ENCODE measurements around the gene PIP4K2B. TPM values are rescaled to one million over a fixed set of nuclear protein-coding genes. Genes with fewer than 3 reads are reported as not detected.

Gene PIP4K2B
- total and polyA plus RNA-seq, 2 of the 8 experiments (the other 6 are each of a cell fraction or from before 2014, with no cell fraction given): 21.5 to 57.8 TPM

DNA sequence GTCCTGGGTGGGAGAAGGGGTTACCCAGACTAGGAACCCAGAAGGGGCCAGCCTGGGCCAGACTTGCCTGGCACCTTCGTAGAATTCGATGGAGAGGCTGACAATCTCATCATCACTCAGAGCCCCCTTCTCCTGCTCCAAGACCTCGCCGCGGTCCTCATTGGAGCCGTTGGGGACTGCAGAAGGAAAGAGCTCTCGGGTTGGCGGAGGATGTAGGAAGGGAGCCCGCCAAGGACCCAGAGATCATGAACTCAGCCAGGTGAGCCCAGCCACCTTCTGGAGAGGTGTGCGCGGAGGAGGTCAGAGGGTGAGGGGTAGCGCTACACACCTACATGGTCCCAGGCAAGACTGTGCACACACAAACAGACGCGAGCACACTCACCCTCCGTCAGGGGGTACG is 60.7 kb downstream of the PIP4K2B start (continued):
- TF ChIP-seq CHD7 (IDR thresholded peaks at IDR 0.05; ENCODE audit: insufficient replicate concordance, low read length) (no peak), E2F6 (IDR thresholded peaks at IDR 0.05) (no peak), RBBP5 (IDR thresholded peaks at IDR 0.05; ENCODE audit: borderline replicate concordance, low read depth, low read length) (no peak), KDM5A (IDR thresholded peaks at IDR 0.05; ENCODE audit: low read length) (no peak), SP1 (IDR thresholded peaks at IDR 0.05; ENCODE audit: low read depth, low read length) (no peak), CBX5 (IDR thresholded peaks at IDR 0.05; ENCODE audit: low read depth, low read length) (no peak), HDAC6 (IDR thresholded peaks at IDR 0.05; ENCODE audit: low read depth, low read length) (no peak), SP4 (IDR thresholded peaks at IDR 0.05; ENCODE audit: low read length) (no peak), NRF1 (IDR thresholded peaks at IDR 0.05; ENCODE audit: low read depth, low read length) (no peak)

Measured in H1 (cell line).